Gastrocnemius medialis (tissue), 4 donors: ENCODE data around the gene CSNK1D.

Experiments
- CTCF ChIP-seq, 5 experiments: fragments of 450-650 bp in 3 of 5; fragments of 200-600 bp in 2 of 5; sonication (generic) in 2 of 5; IDR thresholded peaks in 4 of 5; conservative IDR thresholded peaks in 1 of 5; 1 replicate in 4 of 5; 2 replicates in 1 of 5; pipeline ENCODE4 v1.5.1; 2016 to 2019; ENCODE audit warnings: antibody characterized with exemption in 5 of 5, mild to moderate bottlenecking in 3 of 5, moderate library complexity in 3 of 5
- POLR2A ChIP-seq, 2 donors: fragments of 450-650 bp; IDR thresholded peaks; one replicate each; pipeline ENCODE4 v1.6.1; 2017; ENCODE audit warnings: antibody characterized with exemption in 2 of 2, mild to moderate bottlenecking in 2 of 2, moderate library complexity in 2 of 2

- TF ChIP-seq CTCF (IDR thresholded peaks at IDR 0.05 in 4 of 5, conservative IDR thresholded peaks at IDR 0.05 in 1 of 5) = no peak
- TF ChIP-seq POLR2A (IDR thresholded peaks at IDR 0.05) = no peak
Observed at GRCh38 chr17:82227629-82228277, 45.7 kb downstream of the CSNK1D start.
